GM12872 (cell line): ENCODE measurements around the gene EFNA4.

Experiments used
- TF ChIP-seq, protein P1 (sequence below): IDR thresholded peaks from 3 replicates; pipeline ENCODE4 v1.5.1; 2011; ENCODE audit warnings: low read depth, mild to moderate bottlenecking, low read length, moderate library complexity; ENCODE audit not compliant: insufficient read depth

Gene EFNA4

DNA sequence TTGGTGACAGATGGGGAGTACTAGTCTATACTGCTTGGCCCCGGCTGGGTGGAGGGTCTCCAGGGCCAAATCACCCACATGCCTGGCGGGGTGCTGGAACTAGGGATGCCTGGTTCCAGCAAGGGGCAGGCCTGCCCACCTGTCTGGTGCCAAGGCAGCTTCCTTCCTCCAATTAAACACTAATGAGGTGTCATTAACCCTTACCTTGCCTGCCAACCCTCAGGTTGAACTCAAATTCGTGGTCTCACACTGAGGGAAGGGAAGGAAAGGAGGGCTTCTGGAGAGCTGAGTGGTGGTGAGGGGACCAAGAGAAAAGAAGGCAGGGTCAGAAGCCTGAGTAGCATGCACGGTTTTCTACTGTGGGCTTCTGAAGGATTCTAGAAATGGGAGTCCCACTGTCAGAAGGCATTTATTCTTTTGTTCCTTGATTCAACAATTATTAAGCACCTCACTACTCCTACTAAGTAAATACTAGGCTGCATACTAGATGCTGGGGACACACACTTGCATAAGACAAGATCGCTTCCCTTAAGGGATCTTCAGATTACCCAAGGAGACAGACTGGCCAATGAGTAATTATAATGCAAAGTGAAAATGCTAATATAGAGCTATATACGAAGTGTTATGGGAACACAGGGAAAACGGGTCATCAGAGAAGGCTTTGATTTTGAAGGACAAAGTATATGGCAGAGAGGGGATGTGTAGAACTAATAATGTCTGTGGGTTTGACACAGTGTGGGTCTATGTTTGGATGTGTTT, 9.2 kb downstream of the EFNA4 start:
- TF ChIP-seq, protein P1, sequence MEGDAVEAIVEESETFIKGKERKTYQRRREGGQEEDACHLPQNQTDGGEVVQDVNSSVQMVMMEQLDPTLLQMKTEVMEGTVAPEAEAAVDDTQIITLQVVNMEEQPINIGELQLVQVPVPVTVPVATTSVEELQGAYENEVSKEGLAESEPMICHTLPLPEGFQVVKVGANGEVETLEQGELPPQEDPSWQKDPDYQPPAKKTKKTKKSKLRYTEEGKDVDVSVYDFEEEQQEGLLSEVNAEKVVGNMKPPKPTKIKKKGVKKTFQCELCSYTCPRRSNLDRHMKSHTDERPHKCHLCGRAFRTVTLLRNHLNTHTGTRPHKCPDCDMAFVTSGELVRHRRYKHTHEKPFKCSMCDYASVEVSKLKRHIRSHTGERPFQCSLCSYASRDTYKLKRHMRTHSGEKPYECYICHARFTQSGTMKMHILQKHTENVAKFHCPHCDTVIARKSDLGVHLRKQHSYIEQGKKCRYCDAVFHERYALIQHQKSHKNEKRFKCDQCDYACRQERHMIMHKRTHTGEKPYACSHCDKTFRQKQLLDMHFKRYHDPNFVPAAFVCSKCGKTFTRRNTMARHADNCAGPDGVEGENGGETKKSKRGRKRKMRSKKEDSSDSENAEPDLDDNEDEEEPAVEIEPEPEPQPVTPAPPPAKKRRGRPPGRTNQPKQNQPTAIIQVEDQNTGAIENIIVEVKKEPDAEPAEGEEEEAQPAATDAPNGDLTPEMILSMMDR: no peak

- TF ChIP-seq, protein P1: no peak
These were observed 10.1 kb downstream of the EFNA4 start for GRCh38 chr1:155073377-155074242.

DNA sequence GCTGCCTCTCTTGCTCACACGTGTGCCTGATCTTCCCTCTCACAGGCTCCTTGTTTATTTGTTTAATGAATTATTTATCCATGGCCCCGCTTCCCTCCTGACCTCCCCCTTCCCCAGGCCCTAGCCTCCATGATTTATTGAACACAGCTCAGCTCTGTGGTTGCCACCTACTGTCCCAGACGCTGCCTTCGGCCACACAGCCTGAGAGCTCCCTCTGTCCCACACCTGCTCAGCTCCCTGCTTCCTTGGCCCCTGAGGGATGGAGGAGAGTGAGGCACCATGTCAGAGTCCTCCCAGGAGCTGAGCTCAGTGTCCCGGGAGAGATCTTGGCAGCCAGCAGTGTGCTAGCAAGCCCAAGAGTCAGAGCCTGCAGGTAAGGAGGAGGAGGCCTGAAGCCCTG, 12.0 kb downstream of the EFNA4 start:
- TF ChIP-seq, protein P1: no peak

- TF ChIP-seq, protein P1: no peak
These were observed 12.8 kb downstream of the EFNA4 start for GRCh38 chr1:155076371-155076770.

- TF ChIP-seq, protein P1: no peak
These were observed 13.8 kb downstream of the EFNA4 start for GRCh38 chr1:155077346-155077745.

GRCh38 chr1:155077758-155078445, 14.4 kb downstream of the EFNA4 start:
- TF ChIP-seq, protein P1: no peak
